GM21367 (cell line): ENCODE results near the gene TNS1.

Experiments used
- ATAC-seq: cut with Tn5 transposase; IDR thresholded peaks from one replicate; pipeline ENCODE4 v1.9.1; 2021; ENCODE audit not compliant: unreplicated experiment

The TNS1 gene

DNA sequence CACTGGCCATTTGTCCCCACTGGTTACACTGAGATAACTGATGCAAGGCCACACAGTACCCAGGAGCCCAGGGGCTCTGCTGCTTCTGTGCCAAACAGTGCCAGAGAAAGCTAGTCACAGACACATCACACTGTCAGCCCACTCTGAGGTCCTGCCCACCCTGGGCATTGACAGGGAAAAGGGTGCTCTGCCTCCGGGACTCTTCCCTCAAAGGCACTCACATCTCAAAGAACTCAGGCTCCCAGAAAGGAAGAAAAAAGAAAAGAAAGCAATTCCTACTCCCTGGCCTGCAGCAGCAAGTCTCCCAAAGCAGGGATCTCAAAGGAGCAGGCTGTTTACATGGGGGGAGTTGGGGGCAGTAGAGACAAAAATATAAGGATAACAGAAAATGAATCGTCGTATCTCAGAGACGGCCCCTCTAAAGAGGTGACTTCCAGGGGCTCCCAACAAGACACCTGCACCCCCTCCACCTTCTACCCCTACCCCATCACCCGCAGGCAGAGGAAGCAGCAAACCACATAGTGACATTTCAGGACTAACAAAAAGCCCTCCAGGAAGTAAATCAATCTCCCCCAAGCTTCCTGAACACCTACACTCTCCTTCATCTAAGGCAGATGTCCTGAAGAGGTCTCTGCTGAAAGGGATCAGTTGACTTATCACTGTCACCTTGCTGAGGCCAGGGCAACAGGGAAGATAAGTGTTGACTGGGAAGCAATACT, 247.6 kb downstream of the TNS1 start:
- ATAC-seq = no peak

DNA sequence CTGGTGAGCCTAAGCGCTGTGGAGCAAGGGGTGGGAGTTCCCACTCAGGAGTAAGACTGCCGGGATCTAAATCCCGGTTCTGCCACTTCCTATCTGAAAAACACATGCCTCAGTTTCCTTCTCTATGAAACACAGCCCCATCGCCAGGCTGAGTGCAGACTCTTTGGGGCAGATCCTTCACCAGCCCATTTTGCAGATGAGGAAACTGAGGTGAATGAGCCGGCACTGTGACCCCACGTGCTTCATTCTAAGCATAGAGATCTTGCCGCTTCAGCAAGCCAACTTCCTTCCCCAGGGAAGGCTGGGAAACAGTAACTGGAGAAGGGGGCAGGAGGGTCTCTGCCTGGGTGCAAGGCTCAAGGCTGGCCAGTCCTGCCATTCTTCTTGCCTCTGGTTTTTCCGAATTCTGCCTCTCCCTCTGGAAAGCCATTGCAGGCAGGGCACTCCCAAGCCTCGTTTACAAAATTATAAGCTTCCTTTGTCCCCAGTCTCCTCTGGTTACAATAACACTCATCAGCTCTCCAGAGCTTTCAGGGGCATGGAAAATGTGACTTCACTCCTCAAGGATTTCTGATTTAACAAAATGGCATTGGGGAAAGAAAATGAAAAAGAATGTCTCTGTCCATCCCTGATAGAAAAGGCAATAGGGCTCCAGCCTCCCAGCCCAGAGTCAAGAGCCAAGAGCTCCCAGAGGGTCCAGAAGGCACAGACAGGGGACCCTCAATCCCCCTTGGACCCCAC, 249.2 kb downstream of the TNS1 start:
- no peak for ATAC-seq

DNA sequence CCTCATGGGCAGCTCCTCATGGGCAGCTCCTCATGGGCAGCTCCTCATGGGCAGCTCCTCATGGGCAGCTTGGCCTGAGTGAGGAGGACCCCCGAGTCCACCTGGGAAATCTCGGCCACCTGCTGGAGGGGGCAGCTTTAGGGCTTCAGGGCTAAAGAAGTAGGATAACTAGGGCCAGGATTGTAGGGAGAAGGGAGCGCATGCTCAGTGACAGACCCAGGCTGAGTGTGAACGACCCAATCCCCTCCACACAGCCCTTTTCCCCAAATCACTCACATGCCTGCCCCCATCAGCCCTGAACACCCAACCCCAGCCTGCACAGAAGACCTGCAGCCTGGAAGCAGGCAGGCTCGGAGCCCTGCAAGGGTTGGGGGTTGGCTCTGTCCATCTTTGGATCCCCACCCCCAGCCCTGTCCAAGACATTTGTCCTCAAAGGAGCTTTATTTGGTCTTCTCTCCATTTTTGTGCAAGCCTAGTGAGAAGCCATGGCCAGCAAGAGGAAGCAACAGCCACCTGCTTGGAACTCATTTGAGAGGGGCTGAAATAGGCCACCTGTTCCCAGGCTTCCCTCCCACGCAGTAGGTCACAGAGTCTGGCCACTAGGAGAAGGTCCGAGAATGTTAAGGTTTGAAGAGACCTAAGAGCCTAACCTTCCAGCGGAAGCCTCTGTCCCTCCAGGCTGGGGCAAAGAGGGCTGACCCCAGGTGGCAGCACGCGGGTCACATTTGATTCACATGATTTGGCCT, 249.9 kb downstream of the TNS1 start:
- ATAC-seq = no peak

DNA sequence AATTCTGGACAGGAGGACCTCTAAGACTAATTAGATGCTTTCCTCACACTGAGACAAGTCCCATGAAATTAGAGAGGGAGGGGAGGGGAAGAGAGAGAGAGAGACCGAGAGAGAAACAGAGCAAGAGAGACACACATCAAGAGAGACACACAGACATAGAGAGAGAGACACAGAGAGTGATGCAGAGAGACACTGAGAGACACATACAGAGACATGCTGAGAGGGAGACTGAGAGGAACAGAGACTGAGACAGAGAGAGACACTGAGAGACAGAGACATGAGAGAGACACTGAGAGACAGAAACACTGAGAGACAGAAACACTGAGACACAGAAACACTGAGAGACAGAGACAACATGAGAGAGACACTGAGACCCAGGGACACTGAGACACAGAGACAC, 250.8 kb downstream of the TNS1 start:
- no peak for ATAC-seq

DNA sequence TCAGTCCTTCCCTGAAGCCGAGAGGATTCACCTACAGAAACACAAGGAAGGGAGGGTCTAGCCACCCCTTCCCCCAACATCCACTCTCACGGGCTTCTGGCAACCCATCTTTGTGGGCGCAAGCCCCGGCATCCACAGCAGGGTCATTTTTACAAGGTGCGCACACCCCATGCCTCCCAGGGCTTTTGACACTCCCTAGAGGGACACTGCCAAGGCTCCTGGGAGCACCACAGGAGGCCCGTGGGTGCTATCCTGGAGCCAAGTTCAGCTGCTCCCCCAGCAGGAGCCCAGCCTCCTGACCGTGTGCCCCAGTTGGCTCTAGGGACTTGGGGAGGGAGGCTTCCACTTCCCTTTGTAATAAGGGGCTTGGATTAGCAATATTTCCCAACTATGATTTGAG, 251.6 kb downstream of the TNS1 start:
- ATAC-seq = no peak
